ENCODE measurements around the gene NLK. TPM values are rescaled to one million over a fixed set of nuclear protein-coding genes. Genes with fewer than 3 reads are reported as not detected.
"Not testable (repeated sequence)": the region's sequence is repeated elsewhere in the genome, so short reads cannot be mapped to it uniquely, and the experiment has no call there.

The NLK gene
- total RNA-seq, 2 experiments from 2014 or later = 7.1 to 8.8 TPM

- Mint-ChIP-seq H3K4me1 (no peaks in the 10 kb centered on the region), H3K4me3 (no peak overlapping the region), H3K27ac (no peak overlapping the region), H3K27me3 (no peaks in the 10 kb centered on the region), H3K9me3 (ENCODE audit: low read depth) (no peaks in the 10 kb centered on the region), H3K36me3 (ENCODE audit: low read depth) (peaks cover 6% of the 10 kb centered on the region)
- POLR2A ChIA-PET = no interaction called here
- intact Hi-C loops (cut with DNase I, micrococcal nuclease) = no loop called here
- ATAC-seq = no peak
- CTCF ChIA-PET = no interaction called here
- no peak for DNase-seq
These were observed 111.7 kb downstream of the NLK start for GRCh38 chr17:28154214-28154613.

GRCh38 chr17:28155405-28155804 lies 112.9 kb downstream of the NLK start:
- ATAC-seq; intact Hi-C loops (cut with DNase I, micrococcal nuclease): not testable (repeated sequence)
- CTCF ChIA-PET = interaction anchor here (1.2 kb wide), 1 partner anchor 11 kb away, joined by 3 read pairs; no protein-coding TSS in a partner anchor

GRCh38 chr17:28159004-28159403 lies 116.5 kb downstream of the NLK start:
- no peaks in the 10 kb centered on the region for H3K4me1 Mint-ChIP-seq
- no peak overlapping the region for H3K27ac Mint-ChIP-seq
- CTCF ChIA-PET = no interaction called here
- POLR2A ChIA-PET = no interaction called here
- intact Hi-C loops (cut with DNase I, micrococcal nuclease) = no loop called here
- H3K4me3 Mint-ChIP-seq = no peak overlapping the region
- H3K9me3 Mint-ChIP-seq (ENCODE audit: low read depth) = no peaks in the 10 kb centered on the region
- ATAC-seq (no peak), DNase-seq (no peak)
- peaks cover 2% of the 10 kb centered on the region for H3K36me3 Mint-ChIP-seq (ENCODE audit: low read depth)
- no peaks in the 10 kb centered on the region for H3K27me3 Mint-ChIP-seq

More at GRCh38 chr17:28155405-28155804, 112.9 kb downstream of the NLK start:
- H3K36me3 Mint-ChIP-seq (ENCODE audit: low read depth); H3K27ac Mint-ChIP-seq; H3K9me3 Mint-ChIP-seq (ENCODE audit: low read depth); H3K4me1 Mint-ChIP-seq; POLR2A ChIA-PET; DNase-seq; H3K27me3 Mint-ChIP-seq; H3K4me3 Mint-ChIP-seq: not testable (repeated sequence)

GRCh38 chr17:28159924-28160323 lies 117.4 kb downstream of the NLK start:
- CTCF ChIA-PET = no interaction called here

GRCh38 chr17:28160610-28161009 lies 118.1 kb downstream of the NLK start:
- Mint-ChIP-seq H3K27me3 (no peaks in the 10 kb centered on the region), H3K9me3 (ENCODE audit: low read depth) (no peaks in the 10 kb centered on the region), H3K4me1 (no peaks in the 10 kb centered on the region), H3K4me3 (no peak overlapping the region), H3K36me3 (ENCODE audit: low read depth) (peaks cover 2% of the 10 kb centered on the region), H3K27ac (no peak overlapping the region)
- ChIA-PET CTCF (no interaction called here), POLR2A (no interaction called here)
- DNase-seq = no peak
- ATAC-seq = no peak
- intact Hi-C loops (cut with DNase I, micrococcal nuclease) = no loop called here

More at GRCh38 chr17:28159924-28160323, 117.4 kb downstream of the NLK start:
- H3K27me3 Mint-ChIP-seq = no peaks in the 10 kb centered on the region
- H3K4me1 Mint-ChIP-seq = no peaks in the 10 kb centered on the region
- no peaks in the 10 kb centered on the region for H3K9me3 Mint-ChIP-seq (ENCODE audit: low read depth)
- H3K4me3 Mint-ChIP-seq = no peak overlapping the region
- peaks cover 2% of the 10 kb centered on the region for H3K36me3 Mint-ChIP-seq (ENCODE audit: low read depth)
- DNase-seq (no peak), ATAC-seq (no peak)
- intact Hi-C loops (cut with DNase I, micrococcal nuclease) = no loop called here
- H3K27ac Mint-ChIP-seq = no peak overlapping the region
- POLR2A ChIA-PET = no interaction called here

GRCh38 chr17:28161311-28161710 lies 118.8 kb downstream of the NLK start:
- Mint-ChIP-seq H3K27ac (no peak overlapping the region), H3K27me3 (no peaks in the 10 kb centered on the region), H3K4me3 (no peak overlapping the region), H3K36me3 (ENCODE audit: low read depth) (peaks cover 2% of the 10 kb centered on the region), H3K4me1 (no peaks in the 10 kb centered on the region), H3K9me3 (ENCODE audit: low read depth) (no peaks in the 10 kb centered on the region)
- ATAC-seq (no peak), DNase-seq (no peak)
- ChIA-PET CTCF (no interaction called here), POLR2A (no interaction called here)
- intact Hi-C loops (cut with DNase I, micrococcal nuclease) = no loop called here

- no peak overlapping the region for H3K27ac Mint-ChIP-seq
- H3K9me3 Mint-ChIP-seq (ENCODE audit: low read depth) = no peaks in the 10 kb centered on the region
- DNase-seq = no peak
- intact Hi-C loops (cut with DNase I, micrococcal nuclease) = no loop called here
- no peaks in the 10 kb centered on the region for H3K4me1 Mint-ChIP-seq
- H3K27me3 Mint-ChIP-seq = no peaks in the 10 kb centered on the region
- no peak overlapping the region for H3K4me3 Mint-ChIP-seq
- POLR2A ChIA-PET = no interaction called here
- ATAC-seq = no peak
- CTCF ChIA-PET = interaction anchor here (0.6 kb wide), 1 partner anchor 22 kb away, joined by 3 read pairs; no protein-coding TSS in a partner anchor
- peaks cover 14% of the 10 kb centered on the region for H3K36me3 Mint-ChIP-seq (ENCODE audit: low read depth)
These were observed 124.0 kb downstream of the NLK start for GRCh38 chr17:28166478-28166877.

GRCh38 chr17:28169621-28170349 lies 127.3 kb downstream of the NLK start:
- DNase-seq (no peak), ATAC-seq (no peak)
- Mint-ChIP-seq H3K9me3 (ENCODE audit: low read depth) (no peaks in the 10 kb centered on the region), H3K4me1 (peaks cover 17% of the 10 kb centered on the region), H3K36me3 (ENCODE audit: low read depth) (peaks cover 22% of the 10 kb centered on the region), H3K27me3 (no peaks in the 10 kb centered on the region), H3K4me3 (no peak overlapping the region), H3K27ac (no peak overlapping the region)
- POLR2A ChIA-PET = no interaction called here
- intact Hi-C loops (cut with DNase I, micrococcal nuclease) = no loop called here
- CTCF ChIA-PET = no interaction called here

GRCh38 chr17:28170771-28171170 lies 128.3 kb downstream of the NLK start:
- peaks cover 22% of the 10 kb centered on the region for H3K36me3 Mint-ChIP-seq (ENCODE audit: low read depth)
- ATAC-seq (no peak), DNase-seq (no peak)
- intact Hi-C loops (cut with DNase I, micrococcal nuclease) = no loop called here
- H3K9me3 Mint-ChIP-seq (ENCODE audit: low read depth) = no peaks in the 10 kb centered on the region
- no peak overlapping the region for H3K4me3 Mint-ChIP-seq
- H3K27me3 Mint-ChIP-seq = no peaks in the 10 kb centered on the region
- H3K27ac Mint-ChIP-seq = no peak overlapping the region
- peaks cover 17% of the 10 kb centered on the region for H3K4me1 Mint-ChIP-seq
- ChIA-PET POLR2A (no interaction called here), CTCF (interaction anchor here (0.6 to 1.2 kb wide), 2 partner anchors 18 to 150 kb away, joined by 3 read pairs; no protein-coding TSS in a partner anchor)

- ATAC-seq (no peak), DNase-seq (no peak)
- no peak overlapping the region for H3K27ac Mint-ChIP-seq
- peaks cover 22% of the 10 kb centered on the region for H3K36me3 Mint-ChIP-seq (ENCODE audit: low read depth)
- no peak overlapping the region for H3K4me3 Mint-ChIP-seq
- CTCF ChIA-PET = interaction anchor here (0.6 to 1.3 kb wide), 3 partner anchors 17 to 92 kb away, joined by 3 read pairs; no protein-coding TSS in a partner anchor
- no peaks in the 10 kb centered on the region for H3K27me3 Mint-ChIP-seq
- POLR2A ChIA-PET = no interaction called here
- peaks cover 17% of the 10 kb centered on the region for H3K4me1 Mint-ChIP-seq
- no peaks in the 10 kb centered on the region for H3K9me3 Mint-ChIP-seq (ENCODE audit: low read depth)
- intact Hi-C loops (cut with DNase I, micrococcal nuclease) = no loop called here
These were observed 130.6 kb downstream of the NLK start for GRCh38 chr17:28173031-28173561.

GRCh38 chr17:28173801-28174200 lies 131.3 kb downstream of the NLK start:
- CTCF ChIA-PET = no interaction called here
- no peak overlapping the region for H3K4me3 Mint-ChIP-seq

GRCh38 chr17:28174352-28175046 lies 132.0 kb downstream of the NLK start:
- Mint-ChIP-seq H3K4me1 (peaks cover 20% of the 10 kb centered on the region), H3K36me3 (ENCODE audit: low read depth) (peaks cover 14% of the 10 kb centered on the region), H3K9me3 (ENCODE audit: low read depth) (no peaks in the 10 kb centered on the region), H3K27ac (no peak overlapping the region), H3K27me3 (no peaks in the 10 kb centered on the region), H3K4me3 (no peak overlapping the region)
- ATAC-seq (peak; percentile 61), DNase-seq (peak; percentile 49)
- ChIA-PET CTCF (interaction anchor here (0.7 to 1.1 kb wide), 4 partner anchors 9 to 417 kb away, joined by 3 to 4 read pairs (median 3); no protein-coding TSS in a partner anchor), POLR2A (no interaction called here)
- intact Hi-C loops (cut with DNase I, micrococcal nuclease) = no loop called here

More at GRCh38 chr17:28173801-28174200, 131.3 kb downstream of the NLK start:
- DNase-seq (no peak), ATAC-seq (no peak)
- H3K27ac Mint-ChIP-seq = no peak overlapping the region
- no peaks in the 10 kb centered on the region for H3K27me3 Mint-ChIP-seq
- peaks cover 19% of the 10 kb centered on the region for H3K4me1 Mint-ChIP-seq
- H3K36me3 Mint-ChIP-seq (ENCODE audit: low read depth) = peaks cover 17% of the 10 kb centered on the region
- intact Hi-C loops (cut with DNase I, micrococcal nuclease) = no loop called here
- no peaks in the 10 kb centered on the region for H3K9me3 Mint-ChIP-seq (ENCODE audit: low read depth)
- POLR2A ChIA-PET = no interaction called here

Measured in activated CD4-positive, alpha-beta T cell treated with anti-CD3 and anti-CD28 coated beads for 36 hours (primary cell).